ENCODE results near the gene WASL.
"Not testable (repeated sequence)": the region's sequence is repeated elsewhere in the genome, so short reads cannot be mapped to it uniquely, and the experiment has no call there.

WASL gene

GRCh38 chr7:123783820-123784219 lies 35.0 kb upstream of the WASL start:
- Mint-ChIP-seq H3K27me3 (ENCODE audit: low read depth, poor library complexity) (no peaks in the 10 kb centered on the region), H3K4me3 (no peak overlapping the region), H3K36me3 (ENCODE audit: low read depth) (no peaks in the 10 kb centered on the region), H3K4me1 (no peaks in the 10 kb centered on the region), H3K9me3 (no peaks in the 10 kb centered on the region), H3K27ac (no peak overlapping the region)
- no peak for DNase-seq
- TF ChIP-seq CTCF (IDR thresholded peaks at IDR 0.05) = no peak

- TF ChIP-seq CTCF (IDR thresholded peaks at IDR 0.05) = no peak
- DNase-seq = no peak
- H3K36me3 Mint-ChIP-seq (ENCODE audit: low read depth) = no peaks in the 10 kb centered on the region
- H3K4me3 Mint-ChIP-seq = no peak overlapping the region
- H3K9me3 Mint-ChIP-seq = no peaks in the 10 kb centered on the region
- H3K27ac Mint-ChIP-seq = no peak overlapping the region
- H3K27me3 Mint-ChIP-seq (ENCODE audit: low read depth, poor library complexity) = no peaks in the 10 kb centered on the region
- H3K4me1 Mint-ChIP-seq = no peaks in the 10 kb centered on the region
Observed at GRCh38 chr7:123782071-123782798, 33.4 kb upstream of the WASL start.

GRCh38 chr7:123780472-123780871 lies 31.7 kb upstream of the WASL start:
- H3K27me3 Mint-ChIP-seq (ENCODE audit: low read depth, poor library complexity); DNase-seq; H3K27ac Mint-ChIP-seq; H3K4me3 Mint-ChIP-seq; H3K4me1 Mint-ChIP-seq; H3K36me3 Mint-ChIP-seq (ENCODE audit: low read depth); H3K9me3 Mint-ChIP-seq: not testable (repeated sequence)

GRCh38 chr7:123774496-123774895 lies 25.7 kb upstream of the WASL start:
- no peaks in the 10 kb centered on the region for H3K36me3 Mint-ChIP-seq (ENCODE audit: low read depth)
- DNase-seq = no peak
- TF ChIP-seq CTCF (IDR thresholded peaks at IDR 0.05) = no peak
- peaks cover 3% of the 10 kb centered on the region for H3K27me3 Mint-ChIP-seq (ENCODE audit: low read depth, poor library complexity)
- H3K27ac Mint-ChIP-seq = no peak overlapping the region
- no peaks in the 10 kb centered on the region for H3K9me3 Mint-ChIP-seq
- peaks cover 22% of the 10 kb centered on the region for H3K4me1 Mint-ChIP-seq
- H3K4me3 Mint-ChIP-seq = no peak overlapping the region

GRCh38 chr7:123773481-123773880 lies 24.7 kb upstream of the WASL start:
- Mint-ChIP-seq H3K36me3 (ENCODE audit: low read depth) (no peaks in the 10 kb centered on the region), H3K4me3 (no peak overlapping the region), H3K9me3 (no peaks in the 10 kb centered on the region), H3K27me3 (ENCODE audit: low read depth, poor library complexity) (peaks cover 3% of the 10 kb centered on the region), H3K4me1 (peaks cover 22% of the 10 kb centered on the region), H3K27ac (no peak overlapping the region)
- no peak for TF ChIP-seq CTCF (IDR thresholded peaks at IDR 0.05)
- no peak for DNase-seq

- no peaks in the 10 kb centered on the region for H3K9me3 Mint-ChIP-seq
- H3K4me1 Mint-ChIP-seq = peaks cover 22% of the 10 kb centered on the region
- peak overlapping the region; percentile 20 for H3K27ac Mint-ChIP-seq
- DNase-seq = no peak
- TF ChIP-seq CTCF (IDR thresholded peaks at IDR 0.05) = no peak
- H3K4me3 Mint-ChIP-seq = no peak overlapping the region
- H3K36me3 Mint-ChIP-seq (ENCODE audit: low read depth) = no peaks in the 10 kb centered on the region
- peaks cover 3% of the 10 kb centered on the region for H3K27me3 Mint-ChIP-seq (ENCODE audit: low read depth, poor library complexity)
Observed at GRCh38 chr7:123772652-123773051, 23.8 kb upstream of the WASL start.

All from nephron progenitor cell (in vitro differentiated cells).